ENCODE data around the gene CST4. TPM values are rescaled to one million over a fixed set of nuclear protein-coding genes. Genes with fewer than 3 reads are reported as not detected.

CST4 gene
- polyA plus RNA-seq, 1 donor = not detected

DNA sequence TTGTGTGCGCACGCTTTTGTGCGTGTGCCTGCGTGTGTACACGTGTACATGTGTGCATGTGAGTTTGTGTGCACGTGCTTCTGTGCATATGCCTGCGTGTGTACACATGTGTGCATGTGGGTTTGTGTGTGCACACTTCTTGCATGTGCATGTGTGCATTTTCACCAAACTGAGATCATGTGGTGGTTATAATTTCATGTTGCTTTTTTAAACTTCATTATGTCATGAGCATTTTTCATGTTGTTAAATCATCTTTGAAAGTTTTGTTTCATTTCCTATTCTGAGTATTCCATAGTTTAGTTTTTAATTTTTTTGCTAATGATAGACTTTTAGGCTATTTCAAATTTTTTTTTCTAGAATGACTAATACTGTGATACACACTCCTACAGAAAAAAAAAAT is 44.7 kb downstream of the CST4 start:
- WGBS (ENCODE audit: insufficient coverage, low lambda C conversion rate) = 80% methylated on average over 4 of the region's 7 CpGs
- DNase-seq = no peak

GRCh38 chr20:23643659-23644058 is 45.2 kb downstream of the CST4 start:
- WGBS (ENCODE audit: insufficient coverage, low lambda C conversion rate) = 82% methylated on average over 5 of the region's 6 CpGs
- H3K9me3 ChIP-seq (ENCODE audit: control insufficient read depth, low read depth, low read length) = peaks cover 4% of the 10 kb centered on the region
- H3K27me3 ChIP-seq (ENCODE audit: control insufficient read depth, insufficient read depth, low read length) = no peaks in the 10 kb centered on the region
- H3K4me1 ChIP-seq (ENCODE audit: control insufficient read depth, insufficient read depth, low read length) = peaks cover 8% of the 10 kb centered on the region
- no peaks in the 10 kb centered on the region for H3K36me3 ChIP-seq (ENCODE audit: control insufficient read depth, insufficient read depth, low read length)
- no peak for DNase-seq
- no peak overlapping the region for H3K27ac ChIP-seq (ENCODE audit: low read length)
- no peak overlapping the region for H3K4me3 ChIP-seq (ENCODE audit: low read length)

More for the DNA sequence above, 44.7 kb downstream of the CST4 start:
- Histone ChIP-seq H3K4me1 (ENCODE audit: control insufficient read depth, insufficient read depth, low read length) (peaks cover 8% of the 10 kb centered on the region), H3K4me3 (ENCODE audit: low read length) (no peak overlapping the region), H3K27me3 (ENCODE audit: control insufficient read depth, insufficient read depth, low read length) (no peaks in the 10 kb centered on the region), H3K36me3 (ENCODE audit: control insufficient read depth, insufficient read depth, low read length) (no peaks in the 10 kb centered on the region), H3K27ac (ENCODE audit: low read length) (no peak overlapping the region), H3K9me3 (ENCODE audit: control insufficient read depth, low read depth, low read length) (peaks cover 4% of the 10 kb centered on the region)

DNA sequence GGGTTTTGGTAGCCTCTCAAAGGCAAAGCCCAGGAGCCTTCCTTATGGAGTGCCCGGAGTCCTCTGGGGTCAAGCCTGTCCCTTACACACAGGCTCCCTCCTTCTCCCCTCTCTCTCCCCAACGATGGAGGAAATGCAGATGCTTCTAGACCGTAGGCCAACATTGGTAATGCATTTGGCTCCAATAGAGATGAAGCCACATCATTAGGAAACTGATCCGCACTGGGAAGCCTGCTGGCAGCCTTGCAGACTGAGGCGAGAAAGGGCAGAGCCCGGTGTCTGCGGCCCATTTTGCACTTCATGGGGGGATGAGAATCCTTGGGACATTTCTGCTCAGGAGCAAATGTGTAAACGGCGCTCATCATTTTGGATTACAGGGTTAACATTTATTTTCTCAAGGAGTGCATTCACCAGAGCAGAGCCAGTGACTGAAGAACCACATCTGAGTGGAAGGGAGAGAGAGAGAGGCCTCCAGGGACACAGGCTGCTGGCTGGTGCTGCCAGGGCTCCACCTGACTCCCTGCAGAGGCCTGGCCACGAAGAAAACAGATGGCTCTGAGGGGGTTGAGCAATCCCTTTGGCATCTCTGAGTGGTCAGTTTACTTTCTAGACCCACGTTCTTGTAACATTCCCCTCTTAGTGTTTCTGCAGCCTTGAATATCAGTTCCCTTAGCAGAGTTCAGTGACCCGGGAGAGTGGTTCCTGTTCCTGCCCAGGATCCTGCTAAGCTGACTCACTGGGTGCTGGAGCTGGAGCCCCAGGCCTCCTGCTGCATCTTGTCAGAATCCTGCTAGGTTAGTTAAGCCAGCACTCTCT is 46.7 kb downstream of the CST4 start:
- no peaks in the 10 kb centered on the region for H3K36me3 ChIP-seq (ENCODE audit: control insufficient read depth, insufficient read depth, low read length)
- no peak for DNase-seq
- H3K27ac ChIP-seq (ENCODE audit: low read length) = no peak overlapping the region
- H3K4me1 ChIP-seq (ENCODE audit: control insufficient read depth, insufficient read depth, low read length) = peaks cover 8% of the 10 kb centered on the region
- peaks cover 4% of the 10 kb centered on the region for H3K9me3 ChIP-seq (ENCODE audit: control insufficient read depth, low read depth, low read length)
- WGBS (ENCODE audit: insufficient coverage, low lambda C conversion rate) = no CpG with 5 or more reads among the region's 12 CpGs
- H3K4me3 ChIP-seq (ENCODE audit: low read length) = no peak overlapping the region
- H3K27me3 ChIP-seq (ENCODE audit: control insufficient read depth, insufficient read depth, low read length) = no peaks in the 10 kb centered on the region

- Histone ChIP-seq H3K9me3 (ENCODE audit: control insufficient read depth, low read depth, low read length) (peaks cover 4% of the 10 kb centered on the region), H3K4me1 (ENCODE audit: control insufficient read depth, insufficient read depth, low read length) (peaks cover 16% of the 10 kb centered on the region), H3K4me3 (ENCODE audit: low read length) (no peak overlapping the region), H3K27me3 (ENCODE audit: control insufficient read depth, insufficient read depth, low read length) (no peaks in the 10 kb centered on the region), H3K36me3 (ENCODE audit: control insufficient read depth, insufficient read depth, low read length) (peaks cover 2% of the 10 kb centered on the region), H3K27ac (ENCODE audit: low read length) (no peak overlapping the region)
- DNase-seq = no peak
- no CpG with 5 or more reads among the region's 11 CpGs for WGBS (ENCODE audit: insufficient coverage, low lambda C conversion rate)
Observed at GRCh38 chr20:23640671-23641667, 47.9 kb downstream of the CST4 start.

- Histone ChIP-seq H3K36me3 (ENCODE audit: control insufficient read depth, insufficient read depth, low read length) (peaks cover 5% of the 10 kb centered on the region), H3K27me3 (ENCODE audit: control insufficient read depth, insufficient read depth, low read length) (no peaks in the 10 kb centered on the region), H3K27ac (ENCODE audit: low read length) (no peak overlapping the region), H3K4me1 (ENCODE audit: control insufficient read depth, insufficient read depth, low read length) (peaks cover 22% of the 10 kb centered on the region), H3K4me3 (ENCODE audit: low read length) (no peak overlapping the region), H3K9me3 (ENCODE audit: control insufficient read depth, low read depth, low read length) (peaks cover 4% of the 10 kb centered on the region)
- DNase-seq = peak in 1 of 2 donors; percentile 62
- WGBS (ENCODE audit: insufficient coverage, low lambda C conversion rate) = no CpG with 5 or more reads among the region's 8 CpGs
Observed at GRCh38 chr20:23640018-23640601, 48.7 kb downstream of the CST4 start.

DNA sequence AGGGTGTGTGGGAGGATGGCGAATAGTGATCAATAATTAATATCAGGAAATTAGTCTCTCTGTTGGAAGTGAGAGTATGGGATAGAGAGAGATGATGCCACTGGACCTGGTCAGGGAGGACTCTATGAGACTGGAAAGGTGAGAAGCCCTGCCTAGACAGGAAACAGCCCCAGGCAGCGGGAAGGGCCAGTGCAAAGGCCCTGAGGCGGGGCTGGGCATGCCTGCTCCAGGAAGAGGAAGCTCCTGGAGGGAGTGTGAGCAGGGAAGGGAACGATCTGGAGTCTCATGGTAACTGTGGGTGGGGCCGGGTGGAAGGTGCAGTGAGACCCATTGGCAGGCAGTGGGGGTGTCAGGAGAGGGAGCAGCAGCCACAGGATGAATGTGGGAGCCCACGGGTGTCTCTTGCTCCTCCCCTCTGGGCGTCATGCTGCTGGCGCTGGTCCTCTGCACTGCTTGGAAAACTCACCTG is 49.3 kb downstream of the CST4 start:
- H3K4me3 ChIP-seq (ENCODE audit: low read length) = no peak overlapping the region
- peaks cover 4% of the 10 kb centered on the region for H3K9me3 ChIP-seq (ENCODE audit: control insufficient read depth, low read depth, low read length)
- peaks cover 22% of the 10 kb centered on the region for H3K4me1 ChIP-seq (ENCODE audit: control insufficient read depth, insufficient read depth, low read length)
- H3K27ac ChIP-seq (ENCODE audit: low read length) = no peak overlapping the region
- no CpG with 5 or more reads among the region's 8 CpGs for WGBS (ENCODE audit: insufficient coverage, low lambda C conversion rate)
- H3K27me3 ChIP-seq (ENCODE audit: control insufficient read depth, insufficient read depth, low read length) = no peaks in the 10 kb centered on the region
- DNase-seq = no peak
- H3K36me3 ChIP-seq (ENCODE audit: control insufficient read depth, insufficient read depth, low read length) = peaks cover 11% of the 10 kb centered on the region

DNA sequence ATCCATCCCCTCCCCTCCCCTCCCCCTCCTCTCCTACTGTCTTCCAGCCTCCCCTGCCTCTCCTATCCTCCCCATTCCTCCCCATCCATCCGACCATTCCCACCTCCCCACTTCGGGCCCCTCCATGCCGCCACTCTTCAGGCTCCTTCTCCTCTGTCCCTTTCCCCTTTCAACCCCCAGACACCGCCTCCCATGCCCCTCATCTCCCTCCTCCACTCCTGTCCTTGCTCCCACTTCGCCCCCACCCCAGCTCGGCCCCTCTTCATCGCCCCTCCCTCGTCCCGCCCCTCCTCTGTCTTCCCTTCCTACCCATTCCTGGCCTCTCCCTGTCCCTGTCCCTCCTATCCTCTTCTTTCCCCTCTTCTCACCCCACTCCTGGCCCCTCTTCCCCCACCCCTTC is 50.5 kb downstream of the CST4 start:
- no peak for DNase-seq
- Histone ChIP-seq H3K27ac (ENCODE audit: low read length) (no peak overlapping the region), H3K4me1 (ENCODE audit: control insufficient read depth, insufficient read depth, low read length) (peaks cover 22% of the 10 kb centered on the region), H3K27me3 (ENCODE audit: control insufficient read depth, insufficient read depth, low read length) (no peaks in the 10 kb centered on the region), H3K36me3 (ENCODE audit: control insufficient read depth, insufficient read depth, low read length) (peaks cover 21% of the 10 kb centered on the region), H3K9me3 (ENCODE audit: control insufficient read depth, low read depth, low read length) (peaks cover 4% of the 10 kb centered on the region), H3K4me3 (ENCODE audit: low read length) (no peak overlapping the region)
- WGBS (ENCODE audit: insufficient coverage, low lambda C conversion rate) = 52% methylated on average over 4 of the region's 9 CpGs

GRCh38 chr20:23637282-23638221 is 51.3 kb downstream of the CST4 start, which contains the start of gene CST3:
TSS of gene CST3 (minus strand) at chr20:23637955. CDS start at chr20:23637862, 93 bp downstream.
- peaks cover 22% of the 10 kb centered on the region for H3K4me1 ChIP-seq (ENCODE audit: control insufficient read depth, insufficient read depth, low read length)
- peak within 1 kb of the TSS; percentile 87 for H3K4me3 ChIP-seq (ENCODE audit: low read length)
- peaks cover 28% of the 10 kb centered on the region for H3K36me3 ChIP-seq (ENCODE audit: control insufficient read depth, insufficient read depth, low read length)
- no peaks in the 10 kb centered on the region for H3K27me3 ChIP-seq (ENCODE audit: control insufficient read depth, insufficient read depth, low read length)
- H3K9me3 ChIP-seq (ENCODE audit: control insufficient read depth, low read depth, low read length) = peaks cover 4% of the 10 kb centered on the region
- H3K27ac ChIP-seq (ENCODE audit: low read length) = peak within 1 kb of the TSS; percentile 73
- DNase-seq = peak; percentile 89 to 94
- no CpG with 5 or more reads among the region's 92 CpGs for WGBS (ENCODE audit: insufficient coverage, low lambda C conversion rate)

DNA sequence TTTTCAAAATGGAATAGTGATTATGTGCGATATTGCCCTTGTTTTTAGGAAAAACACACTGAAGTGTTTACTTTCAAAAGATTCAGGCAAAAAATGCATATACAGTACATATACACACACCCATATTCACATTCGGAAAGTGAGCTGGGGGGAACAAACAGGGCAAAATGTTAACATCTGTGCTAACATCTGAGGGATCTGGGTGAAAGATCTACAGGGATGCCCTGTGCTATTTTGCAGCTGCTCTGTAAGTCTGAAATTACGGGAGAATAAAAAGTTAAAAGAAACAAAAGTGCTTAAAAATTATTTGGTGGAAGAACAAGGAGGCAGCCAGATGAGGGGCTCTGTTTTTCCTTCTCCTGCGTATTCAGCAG is 51.9 kb downstream of the CST4 start:
- WGBS (ENCODE audit: insufficient coverage, low lambda C conversion rate) = 0% methylated on average over 1 of the region's 4 CpGs
- peaks cover 34% of the 10 kb centered on the region for H3K36me3 ChIP-seq (ENCODE audit: control insufficient read depth, insufficient read depth, low read length)
- DNase-seq = no peak
- peak overlapping the region; percentile 87 for H3K4me3 ChIP-seq (ENCODE audit: low read length)
- peaks cover 4% of the 10 kb centered on the region for H3K9me3 ChIP-seq (ENCODE audit: control insufficient read depth, low read depth, low read length)
- peak overlapping the region; percentile 73 for H3K27ac ChIP-seq (ENCODE audit: low read length)
- H3K27me3 ChIP-seq (ENCODE audit: control insufficient read depth, insufficient read depth, low read length) = no peaks in the 10 kb centered on the region
- peaks cover 22% of the 10 kb centered on the region for H3K4me1 ChIP-seq (ENCODE audit: control insufficient read depth, insufficient read depth, low read length)
